C4-2B (cell line): ENCODE measurements around the gene ATP1A1.

ENCODE experiments used
- CTCF ChIP-seq: fragments of 450-650 bp; conservative IDR thresholded peaks from 2 replicates; pipeline ENCODE4 v1.5.1; 2017; ENCODE audit warnings: mild to moderate bottlenecking
- ZFX ChIP-seq: fragments of 450-650 bp; IDR thresholded peaks from 2 replicates; pipeline ENCODE4 v1.6.1; 2017

- TF ChIP-seq CTCF (no peak), ZFX (no peak)
Measured at GRCh38 chr1:116449578-116449977, 76.5 kb downstream of the ATP1A1 start.
